ENCODE data around the gene MMP24OS.

Gene MMP24OS

DNA sequence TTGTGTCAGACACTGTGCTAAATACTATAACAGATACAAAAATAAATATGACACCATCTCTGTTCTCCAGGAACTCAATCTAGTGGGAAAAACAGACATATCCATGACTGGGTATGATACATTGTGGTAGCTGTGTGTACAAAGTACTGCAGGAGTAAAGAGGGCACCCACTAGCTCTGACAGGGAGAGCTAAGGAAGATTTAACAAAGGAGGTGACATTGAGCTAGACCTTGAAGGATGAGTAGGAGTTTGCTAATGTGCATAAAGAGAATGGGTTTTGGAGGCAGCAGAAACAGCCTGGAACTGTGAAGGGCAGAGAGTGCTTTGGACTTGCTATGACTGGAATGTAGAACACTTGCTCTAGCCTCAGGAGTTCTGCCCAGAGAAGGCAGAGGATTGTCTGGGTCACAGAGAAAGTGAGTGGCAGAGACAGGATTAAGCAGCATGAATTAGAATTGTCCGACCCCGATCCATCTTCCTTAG lies 37.1 kb downstream of the MMP24OS start:
- H3K4me3 ChIP-seq (ENCODE audit: control insufficient read depth, low read depth, low read length), result no peak overlapping the region
- no peak for DNase-seq (ENCODE audit: low read depth)
- TF ChIP-seq, protein P1, sequence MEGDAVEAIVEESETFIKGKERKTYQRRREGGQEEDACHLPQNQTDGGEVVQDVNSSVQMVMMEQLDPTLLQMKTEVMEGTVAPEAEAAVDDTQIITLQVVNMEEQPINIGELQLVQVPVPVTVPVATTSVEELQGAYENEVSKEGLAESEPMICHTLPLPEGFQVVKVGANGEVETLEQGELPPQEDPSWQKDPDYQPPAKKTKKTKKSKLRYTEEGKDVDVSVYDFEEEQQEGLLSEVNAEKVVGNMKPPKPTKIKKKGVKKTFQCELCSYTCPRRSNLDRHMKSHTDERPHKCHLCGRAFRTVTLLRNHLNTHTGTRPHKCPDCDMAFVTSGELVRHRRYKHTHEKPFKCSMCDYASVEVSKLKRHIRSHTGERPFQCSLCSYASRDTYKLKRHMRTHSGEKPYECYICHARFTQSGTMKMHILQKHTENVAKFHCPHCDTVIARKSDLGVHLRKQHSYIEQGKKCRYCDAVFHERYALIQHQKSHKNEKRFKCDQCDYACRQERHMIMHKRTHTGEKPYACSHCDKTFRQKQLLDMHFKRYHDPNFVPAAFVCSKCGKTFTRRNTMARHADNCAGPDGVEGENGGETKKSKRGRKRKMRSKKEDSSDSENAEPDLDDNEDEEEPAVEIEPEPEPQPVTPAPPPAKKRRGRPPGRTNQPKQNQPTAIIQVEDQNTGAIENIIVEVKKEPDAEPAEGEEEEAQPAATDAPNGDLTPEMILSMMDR (IDR thresholded peaks at IDR 0.05; ENCODE audit: control insufficient read depth, insufficient read depth, low read depth, low read length, missing control alignments), result no peak

DNA sequence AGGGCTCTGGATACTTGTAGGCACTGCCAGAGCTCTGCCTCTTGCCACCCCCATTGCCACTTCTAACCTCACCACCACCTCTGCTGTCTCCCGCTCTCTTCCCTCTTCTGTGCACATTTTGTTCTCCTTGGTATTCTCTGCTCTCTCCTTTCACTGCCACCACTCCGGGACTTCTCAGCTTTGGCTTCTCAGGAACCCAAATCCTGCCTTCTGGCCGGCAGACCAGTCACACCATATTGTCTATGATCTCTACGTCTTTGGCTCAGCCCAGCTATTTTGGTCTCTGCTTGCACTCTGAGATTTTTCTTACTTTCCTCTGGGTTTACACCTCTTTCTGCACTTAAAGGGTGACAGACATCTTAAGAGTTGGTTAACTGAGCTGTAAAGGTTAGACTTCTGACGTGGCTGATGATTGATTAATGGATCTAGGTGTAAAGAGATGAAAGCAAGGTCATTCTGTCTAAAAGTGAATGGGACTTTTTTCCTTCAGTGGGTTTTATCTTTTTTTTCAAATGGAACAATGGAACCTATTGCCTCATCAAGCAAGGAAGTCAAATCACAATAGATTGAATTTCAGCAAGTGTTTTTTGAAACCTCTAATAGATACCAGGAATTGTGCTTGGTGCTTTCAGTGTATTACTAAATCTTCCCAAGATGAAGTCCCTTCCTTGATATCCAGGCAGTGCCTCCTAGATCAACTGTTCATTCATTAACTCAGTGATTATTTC lies 37.7 kb downstream of the MMP24OS start:
- no peak overlapping the region for H3K4me3 ChIP-seq (ENCODE audit: control insufficient read depth, low read depth, low read length)
- TF ChIP-seq, protein P1 (IDR thresholded peaks at IDR 0.05; ENCODE audit: control insufficient read depth, insufficient read depth, low read depth, low read length, missing control alignments), result no peak
- DNase-seq (ENCODE audit: low read depth), result no peak

DNA sequence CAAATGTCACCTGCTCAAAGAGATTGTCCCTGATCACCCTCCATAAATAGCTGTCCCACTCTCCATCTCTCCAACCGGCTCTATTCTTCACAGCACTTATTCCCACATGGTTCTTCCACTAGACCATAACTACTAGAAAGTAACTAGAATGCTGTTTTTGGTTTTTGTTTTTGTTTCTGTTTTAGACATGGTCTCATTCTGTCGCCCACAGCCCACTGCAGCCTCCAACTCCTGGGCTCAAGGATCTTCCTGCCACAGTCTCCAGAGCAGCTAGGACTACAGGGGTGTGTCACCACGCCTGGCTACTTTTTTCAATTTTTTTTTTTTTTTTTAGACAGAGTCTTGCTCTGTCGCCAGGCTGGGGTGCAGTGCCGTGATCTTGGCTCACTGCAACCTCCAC lies 39.2 kb downstream of the MMP24OS start:
- TF ChIP-seq, protein P1 (IDR thresholded peaks at IDR 0.05; ENCODE audit: control insufficient read depth, insufficient read depth, low read depth, low read length, missing control alignments), result no peak
- DNase-seq (ENCODE audit: low read depth), result no peak
- no peak overlapping the region for H3K4me3 ChIP-seq (ENCODE audit: control insufficient read depth, low read depth, low read length)

DNA sequence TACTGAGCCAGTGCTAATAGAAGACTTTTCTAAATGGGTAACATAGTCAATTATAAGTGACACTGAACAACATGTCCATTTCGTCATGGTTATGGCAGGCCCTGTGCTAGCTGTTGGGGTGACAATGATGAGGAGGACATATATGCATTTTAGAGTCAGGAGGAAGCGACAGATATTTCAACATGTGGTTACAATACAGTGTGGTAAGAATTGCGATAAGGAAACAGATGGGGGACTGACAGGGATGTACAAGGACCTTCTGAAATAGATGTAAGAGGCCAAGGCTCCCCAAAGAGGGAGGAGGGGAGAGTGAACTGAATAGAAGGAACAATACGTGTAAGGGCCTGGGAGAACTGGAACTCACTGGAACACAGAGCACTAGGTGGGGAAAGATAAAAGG lies 39.8 kb downstream of the MMP24OS start:
- TF ChIP-seq, protein P1 (IDR thresholded peaks at IDR 0.05; ENCODE audit: control insufficient read depth, insufficient read depth, low read depth, low read length, missing control alignments), result no peak
- H3K4me3 ChIP-seq (ENCODE audit: control insufficient read depth, low read depth, low read length), result no peak overlapping the region
- DNase-seq (ENCODE audit: low read depth), result no peak

GRCh38 chr20:35237486-35237885 lies 40.4 kb downstream of the MMP24OS start:
- no peak overlapping the region for H3K4me3 ChIP-seq (ENCODE audit: control insufficient read depth, low read depth, low read length)
- peak; percentile 16 for DNase-seq (ENCODE audit: low read depth)
- TF ChIP-seq, protein P1 (IDR thresholded peaks at IDR 0.05; ENCODE audit: control insufficient read depth, insufficient read depth, low read depth, low read length, missing control alignments), result no peak

- TF ChIP-seq, protein P1 (IDR thresholded peaks at IDR 0.05; ENCODE audit: control insufficient read depth, insufficient read depth, low read depth, low read length, missing control alignments), result no peak
- no peak overlapping the region for H3K4me3 ChIP-seq (ENCODE audit: control insufficient read depth, low read depth, low read length)
- DNase-seq (ENCODE audit: low read depth), result no peak
Measured at GRCh38 chr20:35235881-35236280, 42.0 kb downstream of the MMP24OS start.

All from AG09309 (cell line).